GM12878 (cell line): ENCODE data around the gene ATG12. TPM values are rescaled to one million over a fixed set of nuclear protein-coding genes. Genes with fewer than 3 reads are reported as not detected.

Experiments used
- ATAC-seq: fragments of 200-7000 bp; cut with Tn5 transposase; 3 replicates; pipeline ENCODE4 v1.9.1; 2020; ENCODE audit warnings: mild to moderate bottlenecking, moderate library complexity
- BruUV-seq: library from RNA; stranded (reverse); fragments of 400-500 nt; replicated peaks from 2 replicates; lab custom pipeline; 2021; lab: Mats Ljungman, UMichigan
- CTCF ChIA-PET: fragments of 300-600 bp; sonication (Branson Sonifier 250); formaldehyde crosslinking; extraction: SDS; loops from one replicate; lab custom pipeline; 2021; ENCODE audit warnings: inconsistent platforms; lab: Yijun Ruan, JAX
- POLR2A ChIA-PET: fragments of 350-600 bp; formaldehyde crosslinking; extraction: SDS; loops from one replicate; lab custom pipeline; 2021; ENCODE audit warnings: inconsistent platforms; lab: Charles Lee
- RAD21 ChIA-PET: fragments of 300-600 bp; sonication (Branson Sonifier 250); formaldehyde crosslinking; loops from one replicate; lab custom pipeline; 2023; ENCODE audit warnings: antibody characterized with exemption; ENCODE audit not compliant: unreplicated experiment; lab: Charles Lee
- SMC1A ChIA-PET: fragments of 300-600 bp; sonication (Branson Sonifier 250); formaldehyde crosslinking; loops from one replicate; lab custom pipeline; 2023; ENCODE audit not compliant: unreplicated experiment, uncharacterized antibody; lab: Charles Lee
- DNase-seq: peaks from one replicate; pipeline ENCODE4 v3.0.0-alpha.2; 2011; ENCODE audit warnings: low read depth, low spot score
- FAIRE-seq: peaks from 3 replicates; lab custom pipeline; 2011; peaks lifted over from hg19 to GRCh38; lab: Jason Lieb, UNC
- H2AFZ ChIP-seq: 2 replicates; pipeline ENCODE4 v1.6.0; 2011; ENCODE audit warnings: low read depth, low read length, control low read depth; ENCODE audit not compliant: control insufficient read depth
- H3K27ac ChIP-seq: 2 replicates; pipeline ENCODE4 v1.5.1; 2011; ENCODE audit warnings: control low read depth; ENCODE audit not compliant: control insufficient read depth, insufficient read depth
- H3K27me3 ChIP-seq, 2 experiments: replicated peaks in 1 of 2; 2 replicates each; pipeline versions ENCODE4 v1.6.0 to v1.6.1; 2011; ENCODE audit warnings: low read length in 1 of 2; ENCODE audit not compliant: control insufficient read depth in 2 of 2, insufficient read depth in 2 of 2
- H3K36me3 ChIP-seq, 2 experiments: 2 replicates each; pipeline ENCODE4 v1.5.1; 2011; ENCODE audit warnings: low read length in 1 of 2; ENCODE audit not compliant: control insufficient read depth in 2 of 2, insufficient read depth in 2 of 2
- H3K4me1 ChIP-seq: 2 replicates; pipeline ENCODE4 v1.6.1; 2011; ENCODE audit warnings: mild to moderate bottlenecking, low read length, moderate library complexity, mixed read lengths; ENCODE audit not compliant: control insufficient read depth, insufficient read depth
- H3K4me2 ChIP-seq: 2 replicates; pipeline ENCODE4 v1.6.0; 2011; ENCODE audit warnings: control low read depth; ENCODE audit not compliant: control insufficient read depth, insufficient read depth
- H3K4me3 ChIP-seq: fragments of 200-600 bp; sonication (generic); 2 replicates; pipeline ENCODE4 v1.5.1; 2016
- H3K79me2 ChIP-seq: 2 replicates; pipeline ENCODE4 v1.6.0; 2011; ENCODE audit warnings: low read length; ENCODE audit not compliant: control insufficient read depth, insufficient read depth
- H3K9ac ChIP-seq: 2 replicates; pipeline ENCODE4 v1.8.0; 2011; ENCODE audit warnings: low read length, control low read depth, mixed read lengths; ENCODE audit not compliant: control insufficient read depth, insufficient read depth
- H3K9me3 ChIP-seq: replicated peaks from 3 replicates; pipeline ENCODE4 v1.5.1; 2011; ENCODE audit warnings: mild to moderate bottlenecking, low read length; ENCODE audit not compliant: control insufficient read depth, insufficient read depth
- H4K20me1 ChIP-seq: 2 replicates; pipeline ENCODE4 v1.6.0; 2011; ENCODE audit not compliant: control insufficient read depth, insufficient read depth
- BACH1 ChIP-seq: fragments of 450-650 bp; IDR thresholded peaks from 2 replicates; pipeline ENCODE4 v1.6.1; 2017; ENCODE audit warnings: mild to moderate bottlenecking, borderline replicate concordance
- ESRRA ChIP-seq: IDR thresholded peaks from 2 replicates; pipeline ENCODE4 v1.6.1; 2012; ENCODE audit warnings: mild to moderate bottlenecking, low read length, improper control_type of control experiment
- GATAD2B ChIP-seq: fragments of 450-650 bp; conservative IDR thresholded peaks from 2 replicates; pipeline ENCODE4 v1.6.1; 2017; ENCODE audit warnings: low read depth, mild to moderate bottlenecking, moderate library complexity
- HDAC2 ChIP-seq: fragments of 200-600 bp; sonication (generic); IDR thresholded peaks from 2 replicates; pipeline ENCODE4 v1.6.1; 2017
- RBBP5 ChIP-seq: fragments of 200-600 bp; sonication (generic); conservative IDR thresholded peaks from 2 replicates; pipeline ENCODE4 v1.6.1; 2016
- WGBS: methylation state at CpG from one replicate; pipeline ENCODE4 v1.1.6; 2016; ENCODE audit warnings: low lambda C conversion rate; ENCODE audit not compliant: insufficient replicate concordance, insufficient coverage; ENCODE audit errors: missing lambda C conversion rate; 5-methylcytosine and 5-hydroxymethylcytosine counted together
- in situ Hi-C: fragments of 300-500 bp; cut with MboI; formaldehyde crosslinking; loops from 9 replicates; pipeline ENCODE4 v1.14.3; 2018; ENCODE audit warnings: mixed read lengths
- intact Hi-C: fragments of 100-400 bp; cut with micrococcal nuclease; formaldehyde crosslinking; loops from one replicate; pipeline ENCODE4 v1.14.2; 2022; ENCODE audit not compliant: unreplicated experiment
- polyA plus RNA-seq, 11 experiments: library from polyadenylated mRNA; depleted of rRNA in 4 of 11; unstranded in 6 of 11; stranded (reverse) in 5 of 11; fragments of >200 nt; fragmentation: Nextera tagmentation in 4 of 11; fragmentation: Illumina TruSeq in 1 of 11; extraction: Ambion mirVana in 4 of 11; extraction: Trizol in 1 of 11; gene quantifications; 1 replicate in 1 of 11; 2 replicates in 10 of 11; pipeline versions ENCODE4 v1.2.1 to v1.2.3, GENCODE V29; 2011 to 2016; ENCODE audit warnings: inconsistent platforms in 2 of 11, missing spikeins in 2 of 11, low read depth in 1 of 11
- total RNA-seq, 4 experiments: library from RNA; depleted of rRNA in 3 of 4; stranded (reverse); fragments of >200 nt in 3 of 4; fragmentation: Illumina TruSeq in 1 of 4; extraction: Trizol in 1 of 4; gene quantifications; 2 replicates each; pipeline versions ENCODE4 v1.2.1 to v1.2.3, GENCODE V29; 2013 to 2021
- TF ChIP-seq, protein P1 (sequence below): fragments of 450-650 bp; IDR thresholded peaks from 2 replicates; pipeline ENCODE4 v1.6.1; 2014; ENCODE audit warnings: mild to moderate bottlenecking
- TF ChIP-seq, protein P2 (sequence below): fragments of 450-650 bp; IDR thresholded peaks from 2 replicates; pipeline ENCODE4 v1.6.1; 2017; ENCODE audit warnings: borderline replicate concordance
- TF ChIP-seq, protein P3 (sequence below): fragments of 450-650 bp; IDR thresholded peaks from 2 replicates; pipeline ENCODE4 v1.6.1; 2018; ENCODE audit warnings: mild to moderate bottlenecking, low read depth, moderate library complexity; ENCODE audit not compliant: partially characterized antibody

ATG12 gene
- total and polyA plus RNA-seq, 10 of the 15 experiments (the other 5 are each of a cell fraction or from before 2014, with no cell fraction given): 23.2 to 92.0 (median 58.6) TPM

DNA sequence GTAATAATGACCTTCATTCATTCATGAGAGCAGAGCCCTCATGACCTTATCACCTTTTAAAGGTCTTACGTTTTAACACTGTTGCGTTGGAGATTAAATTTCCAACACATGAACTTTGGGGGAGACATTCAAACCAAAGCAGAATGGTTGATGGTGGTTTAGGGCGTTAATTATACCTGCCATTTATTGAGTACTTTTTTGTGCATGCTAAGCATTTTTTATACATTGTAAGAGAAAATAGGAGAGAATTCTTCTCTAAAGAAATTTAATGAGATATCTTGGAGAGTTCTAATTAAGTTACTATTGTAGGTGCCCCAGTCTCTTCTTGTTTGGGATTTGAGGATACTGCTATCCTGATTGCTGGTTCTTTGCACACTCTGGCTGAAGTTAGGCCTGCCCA is 12.8 kb upstream of the ATG12 start:
- Histone ChIP-seq H2AFZ (no peak overlapping the region), H4K20me1 (no peaks in the 10 kb centered on the region), H3K4me3 (no peak overlapping the region), H3K27me3 (no peaks in the 10 kb centered on the region), H3K4me1 (no peaks in the 10 kb centered on the region), H3K4me2 (no peak overlapping the region), H3K9me3 (peaks cover 2% of the 10 kb centered on the region; the same call in 2 of the 3 replicates), H3K79me2 (peaks cover 67% of the 10 kb centered on the region), H3K27ac (no peak overlapping the region), H3K9ac (no peak overlapping the region), H3K36me3 (no peaks in the 10 kb centered on the region)
- BruUV-seq: no TSS peak
- RAD21 ChIA-PET: no interaction called here
- CTCF ChIA-PET: no interaction called here
- SMC1A ChIA-PET: no interaction called here
- POLR2A ChIA-PET: no interaction called here
- no peak for DNase-seq
- TF ChIP-seq, protein P1, sequence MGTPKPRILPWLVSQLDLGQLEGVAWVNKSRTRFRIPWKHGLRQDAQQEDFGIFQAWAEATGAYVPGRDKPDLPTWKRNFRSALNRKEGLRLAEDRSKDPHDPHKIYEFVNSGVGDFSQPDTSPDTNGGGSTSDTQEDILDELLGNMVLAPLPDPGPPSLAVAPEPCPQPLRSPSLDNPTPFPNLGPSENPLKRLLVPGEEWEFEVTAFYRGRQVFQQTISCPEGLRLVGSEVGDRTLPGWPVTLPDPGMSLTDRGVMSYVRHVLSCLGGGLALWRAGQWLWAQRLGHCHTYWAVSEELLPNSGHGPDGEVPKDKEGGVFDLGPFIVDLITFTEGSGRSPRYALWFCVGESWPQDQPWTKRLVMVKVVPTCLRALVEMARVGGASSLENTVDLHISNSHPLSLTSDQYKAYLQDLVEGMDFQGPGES: no peak
- TF ChIP-seq HDAC2: no peak
- TF ChIP-seq BACH1: no peak
- no peak for TF ChIP-seq ESRRA
- TF ChIP-seq, protein P2, sequence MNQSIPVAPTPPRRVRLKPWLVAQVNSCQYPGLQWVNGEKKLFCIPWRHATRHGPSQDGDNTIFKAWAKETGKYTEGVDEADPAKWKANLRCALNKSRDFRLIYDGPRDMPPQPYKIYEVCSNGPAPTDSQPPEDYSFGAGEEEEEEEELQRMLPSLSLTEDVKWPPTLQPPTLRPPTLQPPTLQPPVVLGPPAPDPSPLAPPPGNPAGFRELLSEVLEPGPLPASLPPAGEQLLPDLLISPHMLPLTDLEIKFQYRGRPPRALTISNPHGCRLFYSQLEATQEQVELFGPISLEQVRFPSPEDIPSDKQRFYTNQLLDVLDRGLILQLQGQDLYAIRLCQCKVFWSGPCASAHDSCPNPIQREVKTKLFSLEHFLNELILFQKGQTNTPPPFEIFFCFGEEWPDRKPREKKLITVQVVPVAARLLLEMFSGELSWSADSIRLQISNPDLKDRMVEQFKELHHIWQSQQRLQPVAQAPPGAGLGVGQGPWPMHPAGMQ: no peak
- TF ChIP-seq GATAD2B: no peak
- no peak for TF ChIP-seq RBBP5
- TF ChIP-seq, protein P3, sequence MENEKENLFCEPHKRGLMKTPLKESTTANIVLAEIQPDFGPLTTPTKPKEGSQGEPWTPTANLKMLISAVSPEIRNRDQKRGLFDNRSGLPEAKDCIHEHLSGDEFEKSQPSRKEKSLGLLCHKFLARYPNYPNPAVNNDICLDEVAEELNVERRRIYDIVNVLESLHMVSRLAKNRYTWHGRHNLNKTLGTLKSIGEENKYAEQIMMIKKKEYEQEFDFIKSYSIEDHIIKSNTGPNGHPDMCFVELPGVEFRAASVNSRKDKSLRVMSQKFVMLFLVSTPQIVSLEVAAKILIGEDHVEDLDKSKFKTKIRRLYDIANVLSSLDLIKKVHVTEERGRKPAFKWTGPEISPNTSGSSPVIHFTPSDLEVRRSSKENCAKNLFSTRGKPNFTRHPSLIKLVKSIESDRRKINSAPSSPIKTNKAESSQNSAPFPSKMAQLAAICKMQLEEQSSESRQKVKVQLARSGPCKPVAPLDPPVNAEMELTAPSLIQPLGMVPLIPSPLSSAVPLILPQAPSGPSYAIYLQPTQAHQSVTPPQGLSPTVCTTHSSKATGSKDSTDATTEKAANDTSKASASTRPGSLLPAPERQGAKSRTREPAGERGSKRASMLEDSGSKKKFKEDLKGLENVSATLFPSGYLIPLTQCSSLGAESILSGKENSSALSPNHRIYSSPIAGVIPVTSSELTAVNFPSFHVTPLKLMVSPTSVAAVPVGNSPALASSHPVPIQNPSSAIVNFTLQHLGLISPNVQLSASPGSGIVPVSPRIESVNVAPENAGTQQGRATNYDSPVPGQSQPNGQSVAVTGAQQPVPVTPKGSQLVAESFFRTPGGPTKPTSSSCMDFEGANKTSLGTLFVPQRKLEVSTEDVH: no peak
- 99% methylated on average over 3 of the region's 3 CpGs for WGBS
- intact Hi-C loops (no loop called here), in situ Hi-C loops (no loop called here)
- FAIRE-seq: no peak
- no peak for ATAC-seq
